ENCODE measurements around the gene RAP1B.

DNA sequence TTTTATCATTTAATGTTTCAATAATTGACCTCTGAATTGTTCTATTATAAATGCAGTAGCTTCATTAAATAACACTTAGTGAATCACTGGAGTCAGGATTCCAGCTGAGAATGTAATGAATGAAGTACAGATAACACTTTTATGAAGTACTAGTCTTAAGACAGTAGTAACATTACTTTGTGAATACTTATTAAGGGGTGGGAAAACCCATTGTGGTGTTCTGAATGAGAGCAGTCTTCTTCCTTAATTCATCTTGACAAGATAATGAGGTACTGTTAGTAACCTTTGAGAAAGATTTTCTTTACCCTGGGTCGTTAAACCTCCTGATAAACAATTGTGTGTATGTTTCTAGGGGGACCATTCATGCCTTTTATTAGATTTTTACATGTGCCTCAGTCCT is 88.8 kb downstream of the RAP1B start:
- TF ChIP-seq POLR2A (IDR thresholded peaks at IDR 0.05; ENCODE audit: low read depth) (no peak), EP300 (IDR thresholded peaks at IDR 0.05) (no peak)
- TF ChIP-seq, protein P1, sequence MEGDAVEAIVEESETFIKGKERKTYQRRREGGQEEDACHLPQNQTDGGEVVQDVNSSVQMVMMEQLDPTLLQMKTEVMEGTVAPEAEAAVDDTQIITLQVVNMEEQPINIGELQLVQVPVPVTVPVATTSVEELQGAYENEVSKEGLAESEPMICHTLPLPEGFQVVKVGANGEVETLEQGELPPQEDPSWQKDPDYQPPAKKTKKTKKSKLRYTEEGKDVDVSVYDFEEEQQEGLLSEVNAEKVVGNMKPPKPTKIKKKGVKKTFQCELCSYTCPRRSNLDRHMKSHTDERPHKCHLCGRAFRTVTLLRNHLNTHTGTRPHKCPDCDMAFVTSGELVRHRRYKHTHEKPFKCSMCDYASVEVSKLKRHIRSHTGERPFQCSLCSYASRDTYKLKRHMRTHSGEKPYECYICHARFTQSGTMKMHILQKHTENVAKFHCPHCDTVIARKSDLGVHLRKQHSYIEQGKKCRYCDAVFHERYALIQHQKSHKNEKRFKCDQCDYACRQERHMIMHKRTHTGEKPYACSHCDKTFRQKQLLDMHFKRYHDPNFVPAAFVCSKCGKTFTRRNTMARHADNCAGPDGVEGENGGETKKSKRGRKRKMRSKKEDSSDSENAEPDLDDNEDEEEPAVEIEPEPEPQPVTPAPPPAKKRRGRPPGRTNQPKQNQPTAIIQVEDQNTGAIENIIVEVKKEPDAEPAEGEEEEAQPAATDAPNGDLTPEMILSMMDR (IDR thresholded peaks at IDR 0.05) = no peak

All from esophagus muscularis mucosa (tissue), 4 donors.